NT2/D1 (cell line): Measurements from ENCODE around the gene KCTD11.

ENCODE experiments used
- SUZ12 ChIP-seq: IDR thresholded peaks from 2 replicates; pipeline ENCODE4 v1.6.1; 2011; ENCODE audit not compliant: insufficient read length, insufficient read depth; ENCODE audit errors: extremely low read depth
- YY1 ChIP-seq: IDR thresholded peaks from 2 replicates; pipeline ENCODE4 v1.6.1; 2011; ENCODE audit not compliant: insufficient read length, insufficient read depth
- ZNF274 ChIP-seq: IDR thresholded peaks from 2 replicates; pipeline ENCODE4 v1.6.1; 2011; ENCODE audit warnings: mild to moderate bottlenecking, low read depth, low read length

DNA sequence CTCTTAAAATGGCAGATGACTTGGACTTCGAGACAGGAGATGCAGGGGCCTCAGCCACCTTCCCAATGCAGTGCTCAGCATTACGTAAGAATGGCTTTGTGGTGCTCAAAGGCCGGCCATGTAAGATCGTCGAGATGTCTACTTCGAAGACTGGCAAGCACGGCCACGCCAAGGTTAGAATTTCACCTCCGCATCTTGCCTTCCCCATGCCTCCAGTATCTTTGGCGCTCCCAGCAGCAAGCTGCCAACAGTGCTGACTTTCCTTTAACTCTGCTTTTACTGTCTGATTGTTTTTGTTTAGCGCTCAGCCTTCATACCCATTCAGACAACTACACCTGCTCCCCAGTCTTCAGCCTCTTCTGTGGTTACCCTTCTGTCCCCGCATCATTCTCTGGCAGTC, 42.3 kb upstream of the KCTD11 start:
- TF ChIP-seq SUZ12 (no peak), YY1 (no peak), ZNF274 (no peak)
